MCF 10A (cell line): ENCODE measurements around the gene UXT. TPM values are rescaled to one million over a fixed set of nuclear protein-coding genes. Genes with fewer than 3 reads are reported as not detected.
A peak's percentile ranks its signal among the peaks of the same experiment; 100 is the strongest.

Experiments
- BruUV-seq: library from RNA; stranded (reverse); fragments of 400-500 nt; replicated peaks from 2 replicates; lab custom pipeline; 2021; lab: Mats Ljungman, UMichigan
- CTCF ChIA-PET: fragments of 300-600 bp; sonication (Branson Sonifier 250); formaldehyde crosslinking; extraction: SDS; loops from one replicate; lab custom pipeline; 2021; ENCODE audit warnings: antibody characterized with exemption, inconsistent platforms; lab: Yijun Ruan, JAX
- POLR2A ChIA-PET: fragments of 300-600, 350-650 bp; sonication (Branson Sonifier 250); formaldehyde crosslinking; extraction: SDS; loops from one replicate; lab custom pipeline; 2020; ENCODE audit warnings: antibody characterized with exemption, inconsistent platforms; lab: Yijun Ruan, JAX
- DNase-seq: peaks from one replicate; pipeline ENCODE4 v3.0.0-alpha.2; 2018; ENCODE audit not compliant: unreplicated experiment
- H3K27ac Mint-ChIP-seq: one replicate; pipeline ENCODE4 v1.8.0; 2022; ENCODE audit warnings: mild to moderate bottlenecking, low read depth, mixed read lengths; ENCODE audit not compliant: unreplicated experiment
- H3K27me3 Mint-ChIP-seq: one replicate; pipeline ENCODE4 v1.8.0; 2022; ENCODE audit warnings: mixed read lengths; ENCODE audit not compliant: insufficient read depth, unreplicated experiment
- H3K36me3 Mint-ChIP-seq: one replicate; pipeline ENCODE4 v1.8.0; 2022; ENCODE audit warnings: mild to moderate bottlenecking, moderate library complexity, mixed read lengths; ENCODE audit not compliant: insufficient read depth, unreplicated experiment
- H3K4me1 Mint-ChIP-seq: one replicate; pipeline ENCODE4 v1.8.0; 2022; ENCODE audit warnings: mixed read lengths; ENCODE audit not compliant: insufficient read depth, unreplicated experiment
- H3K4me3 Mint-ChIP-seq: one replicate; pipeline ENCODE4 v1.8.0; 2022; ENCODE audit warnings: mild to moderate bottlenecking, moderate library complexity, mixed read lengths; ENCODE audit not compliant: unreplicated experiment
- H3K9me3 Mint-ChIP-seq: one replicate; pipeline ENCODE4 v1.8.0; 2022; ENCODE audit warnings: mixed read lengths; ENCODE audit not compliant: unreplicated experiment
- CTCF ChIP-seq: fragments of 200-600 bp; IDR thresholded peaks from one replicate; pipeline ENCODE4 v1.8.0; 2022; ENCODE audit warnings: antibody characterized with exemption, mild to moderate bottlenecking; ENCODE audit not compliant: unreplicated experiment
- intact Hi-C: fragments of 100-400 bp; cut with micrococcal nuclease; formaldehyde crosslinking; loops from 2 replicates; pipeline ENCODE4 v1.14.1; 2022
- total RNA-seq: library from RNA; stranded (reverse); gene quantifications from 2 replicates; pipeline ENCODE4 v1.2.3, GENCODE V29; 2022

The UXT gene
- total RNA-seq, 1 experiment from 2014 or later, result 112 TPM

GRCh38 chrX:47704736-47705135 lies 45.8 kb upstream of the UXT start:
- H3K4me3 Mint-ChIP-seq, result no peak overlapping the region
- ChIA-PET CTCF (interaction anchor here (1.1 to 1.2 kb wide), 2 partner anchors 47 to 79 kb away, joined by 3 read pairs; no protein-coding TSS in a partner anchor), POLR2A (no interaction called here)
- H3K36me3 Mint-ChIP-seq, result no peaks in the 10 kb centered on the region
- H3K4me1 Mint-ChIP-seq, result peaks cover 8% of the 10 kb centered on the region
- H3K9me3 Mint-ChIP-seq, result no peaks in the 10 kb centered on the region
- H3K27ac Mint-ChIP-seq, result no peak overlapping the region
- no peak for DNase-seq
- intact Hi-C loops, result no loop called here
- no TSS peak for BruUV-seq
- TF ChIP-seq CTCF, result no peak
- H3K27me3 Mint-ChIP-seq, result no peaks in the 10 kb centered on the region

- CTCF ChIA-PET, result no interaction called here
Measured at GRCh38 chrX:47697181-47697580, 38.2 kb upstream of the UXT start.

GRCh38 chrX:47690175-47690574 lies 31.2 kb upstream of the UXT start:
- no TSS peak for BruUV-seq
- CTCF ChIA-PET, result interaction anchor here (0.7 kb wide), 1 partner anchor 46 kb away, joined by 3 read pairs; no protein-coding TSS in a partner anchor
- no peak overlapping the region for H3K4me3 Mint-ChIP-seq
- POLR2A ChIA-PET, result no interaction called here
- H3K27ac Mint-ChIP-seq, result no peak overlapping the region
- intact Hi-C loops, result no loop called here
- no peaks in the 10 kb centered on the region for H3K9me3 Mint-ChIP-seq
- peak; percentile 1 for DNase-seq
- no peaks in the 10 kb centered on the region for H3K36me3 Mint-ChIP-seq
- no peaks in the 10 kb centered on the region for H3K4me1 Mint-ChIP-seq
- H3K27me3 Mint-ChIP-seq, result peaks cover 17% of the 10 kb centered on the region
- no peak for TF ChIP-seq CTCF

More at GRCh38 chrX:47697181-47697580, 38.2 kb upstream of the UXT start:
- no peak overlapping the region for H3K4me3 Mint-ChIP-seq
- no peaks in the 10 kb centered on the region for H3K36me3 Mint-ChIP-seq
- H3K27ac Mint-ChIP-seq, result no peak overlapping the region
- no TSS peak for BruUV-seq
- H3K27me3 Mint-ChIP-seq, result no peaks in the 10 kb centered on the region
- POLR2A ChIA-PET, result no interaction called here
- no peaks in the 10 kb centered on the region for H3K4me1 Mint-ChIP-seq
- no peak for TF ChIP-seq CTCF
- DNase-seq, result no peak
- no peaks in the 10 kb centered on the region for H3K9me3 Mint-ChIP-seq
- intact Hi-C loops, result no loop called here

GRCh38 chrX:47687263-47687662 lies 28.3 kb upstream of the UXT start:
- Mint-ChIP-seq H3K27ac (no peak overlapping the region), H3K27me3 (peaks cover 27% of the 10 kb centered on the region), H3K4me1 (no peaks in the 10 kb centered on the region), H3K36me3 (no peaks in the 10 kb centered on the region), H3K9me3 (peaks cover 9% of the 10 kb centered on the region), H3K4me3 (no peak overlapping the region)
- no peak for TF ChIP-seq CTCF
- ChIA-PET POLR2A (no interaction called here), CTCF (no interaction called here)
- intact Hi-C loops, result no loop called here
- DNase-seq, result peak; percentile 8
- no TSS peak for BruUV-seq
